Measurements from ENCODE around the gene SLC25A5.
A peak's percentile ranks its signal among the peaks of the same experiment; 100 is the strongest.

Gene SLC25A5

GRCh38 chrX:119455264-119455663 is 13.0 kb upstream of the SLC25A5 start:
- no peak for TF ChIP-seq SP1 (IDR thresholded peaks at IDR 0.05)
- TF ChIP-seq ZNF384 (IDR thresholded peaks at IDR 0.05) = no peak
- no peak for TF ChIP-seq BHLHE40 (IDR thresholded peaks at IDR 0.05; ENCODE audit: borderline replicate concordance)
- no peak for TF ChIP-seq CTBP1 (IDR thresholded peaks at IDR 0.05; ENCODE audit: borderline replicate concordance)
- TF ChIP-seq L3MBTL2 (conservative IDR thresholded peaks at IDR 0.05) = no peak
- TF ChIP-seq FOXK2 (IDR thresholded peaks at IDR 0.05) = no peak
- TF ChIP-seq SUZ12 (IDR thresholded peaks at IDR 0.05) = no peak
- no peak for TF ChIP-seq ARNT (IDR thresholded peaks at IDR 0.05)
- no peak for TF ChIP-seq ELF4 (IDR thresholded peaks at IDR 0.05)
- no peak for TF ChIP-seq PKNOX1 (IDR thresholded peaks at IDR 0.05)
- no peak for TF ChIP-seq TARDBP (IDR thresholded peaks at IDR 0.05)
- no peak for TF ChIP-seq FOXA1 (IDR thresholded peaks at IDR 0.05)
- POLR2A ChIA-PET = interaction anchor here (0.7 to 1.0 kb wide), 2 partner anchors 13 to 14 kb away, joined by 3 read pairs; partner anchors contain the start of gene SLC25A5
- CTCF ChIA-PET = interaction anchor here (1.2 kb wide), 1 partner anchor 14 kb away, joined by 3 read pairs; no protein-coding TSS in a partner anchor
- DNase-seq (ENCODE audit: extremely low spot score) = no peak

- no peak for DNase-seq (ENCODE audit: extremely low spot score)
- TF ChIP-seq L3MBTL2 (conservative IDR thresholded peaks at IDR 0.05) (no peak), FOXM1 (IDR thresholded peaks at IDR 0.05; ENCODE audit: borderline replicate concordance) (no peak), LEF1 (IDR thresholded peaks at IDR 0.05; ENCODE audit: borderline replicate concordance) (no peak), SP1 (IDR thresholded peaks at IDR 0.05) (no peak), FOXK2 (IDR thresholded peaks at IDR 0.05) (no peak), FOXA1 (IDR thresholded peaks at IDR 0.05) (no peak), TARDBP (IDR thresholded peaks at IDR 0.05) (no peak)
- ChIA-PET CTCF (no interaction called here), POLR2A (no interaction called here)
Measured at GRCh38 chrX:119459181-119459580, 9.1 kb upstream of the SLC25A5 start.

GRCh38 chrX:119465555-119465954 is 2.7 kb upstream of the SLC25A5 start:
- TF ChIP-seq ARNT (IDR thresholded peaks at IDR 0.05) = no peak
- no peak for TF ChIP-seq FOXK2 (IDR thresholded peaks at IDR 0.05)
- no peak for TF ChIP-seq PKNOX1 (IDR thresholded peaks at IDR 0.05)
- TF ChIP-seq BHLHE40 (IDR thresholded peaks at IDR 0.05; ENCODE audit: borderline replicate concordance) = no peak
- TF ChIP-seq LEF1 (IDR thresholded peaks at IDR 0.05; ENCODE audit: borderline replicate concordance) = no peak
- no peak for TF ChIP-seq SP1 (IDR thresholded peaks at IDR 0.05)
- no peak for TF ChIP-seq TARDBP (IDR thresholded peaks at IDR 0.05)
- TF ChIP-seq SUZ12 (IDR thresholded peaks at IDR 0.05) = no peak
- ChIA-PET CTCF (interaction anchor here (1.1 to 1.4 kb wide), 2 partner anchors 17 to 28 kb away, joined by 3 read pairs; no protein-coding TSS in a partner anchor), POLR2A (no interaction called here)
- DNase-seq (ENCODE audit: extremely low spot score) = no peak

GRCh38 chrX:119466970-119467369 is 1.3 kb upstream of the SLC25A5 start:
- ChIA-PET POLR2A (interaction anchor here (1.1 kb wide), 1 partner anchor 11 kb away, joined by 3 read pairs; no protein-coding TSS in a partner anchor), CTCF (interaction anchor here (1.1 to 1.4 kb wide), 2 partner anchors 16 to 27 kb away, joined by 3 read pairs; no protein-coding TSS in a partner anchor)
- DNase-seq (ENCODE audit: extremely low spot score) = no peak
- TF ChIP-seq HDGF (IDR thresholded peaks at IDR 0.05; ENCODE audit: borderline replicate concordance) = no peak
- no peak for TF ChIP-seq TARDBP (IDR thresholded peaks at IDR 0.05)
- no peak for TF ChIP-seq ZNF384 (IDR thresholded peaks at IDR 0.05)
- TF ChIP-seq NFRKB (IDR thresholded peaks at IDR 0.05) = no peak
- TF ChIP-seq FOXA1 (IDR thresholded peaks at IDR 0.05) = no peak
- TF ChIP-seq L3MBTL2 (conservative IDR thresholded peaks at IDR 0.05) = no peak

GRCh38 chrX:119467433-119467832 is 811 bp upstream of the SLC25A5 start:
- TF ChIP-seq FOXA1 (IDR thresholded peaks at IDR 0.05) = no peak
- TF ChIP-seq NFRKB (IDR thresholded peaks at IDR 0.05) = no peak
- no peak for TF ChIP-seq CTBP1 (IDR thresholded peaks at IDR 0.05; ENCODE audit: borderline replicate concordance)
- TF ChIP-seq L3MBTL2 (conservative IDR thresholded peaks at IDR 0.05) = no peak
- TF ChIP-seq FOXM1 (IDR thresholded peaks at IDR 0.05; ENCODE audit: borderline replicate concordance) = no peak
- TF ChIP-seq PKNOX1 (IDR thresholded peaks at IDR 0.05) = no peak
- TF ChIP-seq FOXK2 (IDR thresholded peaks at IDR 0.05) = no peak
- no peak for TF ChIP-seq TARDBP (IDR thresholded peaks at IDR 0.05)
- no peak for TF ChIP-seq ZNF384 (IDR thresholded peaks at IDR 0.05)
- TF ChIP-seq HDGF (IDR thresholded peaks at IDR 0.05; ENCODE audit: borderline replicate concordance) = no peak
- TF ChIP-seq LEF1 (IDR thresholded peaks at IDR 0.05; ENCODE audit: borderline replicate concordance) = no peak
- no peak for TF ChIP-seq SP1 (IDR thresholded peaks at IDR 0.05)
- no peak for TF ChIP-seq BHLHE40 (IDR thresholded peaks at IDR 0.05; ENCODE audit: borderline replicate concordance)
- no peak for TF ChIP-seq ELF4 (IDR thresholded peaks at IDR 0.05)
- no peak for TF ChIP-seq SUZ12 (IDR thresholded peaks at IDR 0.05)
- TF ChIP-seq ARNT (IDR thresholded peaks at IDR 0.05) = no peak
- POLR2A ChIA-PET = interaction anchor here (0.7 to 1.1 kb wide), 3 partner anchors 11 to 45 kb away, joined by 3 to 7 read pairs (median 3); no protein-coding TSS in a partner anchor
- CTCF ChIA-PET = no interaction called here
- no peak for DNase-seq (ENCODE audit: extremely low spot score)

GRCh38 chrX:119468551-119469312 is 488 bp downstream of the SLC25A5 start:
- peak; percentile 85 for DNase-seq (ENCODE audit: extremely low spot score)
- POLR2A ChIA-PET = interaction anchor here (0.7 to 1.3 kb wide), 13 partner anchors 9 to 233 kb away, joined by 3 to 7 read pairs (median 3); partner anchors contain the start of gene PGRMC1
- CTCF ChIA-PET = interaction anchor here (0.6 to 1.1 kb wide), 5 partner anchors 10 to 56 kb away, joined by 3 to 10 read pairs (median 3); no protein-coding TSS in a partner anchor
- peak; percentile 86 for TF ChIP-seq ELF4 (IDR thresholded peaks at IDR 0.05)
- TF ChIP-seq SP1 (IDR thresholded peaks at IDR 0.05) = no peak
- TF ChIP-seq L3MBTL2 (conservative IDR thresholded peaks at IDR 0.05) = peak; percentile 70
- TF ChIP-seq FOXM1 (IDR thresholded peaks at IDR 0.05; ENCODE audit: borderline replicate concordance) = no peak
- no peak for TF ChIP-seq HDGF (IDR thresholded peaks at IDR 0.05; ENCODE audit: borderline replicate concordance)

Data from HEK293T (cell line).